Neuronal stem cell (in vitro differentiated cells): Measurements from ENCODE around the gene ATP6V1E1.

Source experiments
- DNase-seq: peaks from one replicate; pipeline ENCODE4 v3.0.0-alpha.2; 2013; ENCODE audit warnings: low spot score
- H2AFZ ChIP-seq: one replicate; pipeline ENCODE4 v1.6.1; 2013; ENCODE audit warnings: mild to moderate bottlenecking, low read length, inconsistent platforms
- H2AK5ac ChIP-seq: 2 replicates; pipeline ENCODE4 v1.6.1; 2013; ENCODE audit warnings: low read depth, mild to moderate bottlenecking, inconsistent platforms, low read length, moderate library complexity, mixed read lengths
- H2BK120ac ChIP-seq: 2 replicates; pipeline ENCODE4 v1.6.1; 2013; ENCODE audit warnings: low read depth, mild to moderate bottlenecking, inconsistent platforms, low read length, moderate library complexity, mixed read lengths
- H2BK12ac ChIP-seq: one replicate; pipeline ENCODE4 v1.6.1; 2013; ENCODE audit warnings: low read length, inconsistent platforms
- H2BK15ac ChIP-seq: 2 replicates; pipeline ENCODE4 v1.6.1; 2013; ENCODE audit warnings: mild to moderate bottlenecking, low read length, inconsistent platforms, mixed read lengths
- H2BK5ac ChIP-seq: one replicate; pipeline ENCODE4 v1.6.1; 2013; ENCODE audit warnings: inconsistent platforms, mild to moderate bottlenecking, low read length, moderate library complexity
- H3K14ac ChIP-seq: one replicate; pipeline ENCODE4 v1.6.1; 2013; ENCODE audit warnings: low read length, inconsistent platforms
- H3K18ac ChIP-seq: 2 replicates; pipeline ENCODE4 v1.6.1; 2013; ENCODE audit warnings: low read length, inconsistent platforms
- H3K23ac ChIP-seq: 2 replicates; pipeline ENCODE4 v1.6.1; 2013; ENCODE audit warnings: low read depth, mild to moderate bottlenecking, mixed read lengths, low read length, inconsistent platforms; ENCODE audit not compliant: poor library complexity
- H3K27ac ChIP-seq: replicated peaks from 3 replicates; pipeline ENCODE4 v1.5.1; 2013; ENCODE audit warnings: low read length, inconsistent platforms
- H3K27me3 ChIP-seq, 3 experiments: 2 replicates each; pipeline ENCODE4 v1.6.1; 2013; ENCODE audit warnings: low read length in 3 of 3, mild to moderate bottlenecking in 2 of 3, inconsistent platforms in 1 of 3, low read depth in 1 of 3, mixed read lengths in 1 of 3, moderate library complexity in 1 of 3; ENCODE audit not compliant: control insufficient read depth in 3 of 3, insufficient read depth in 3 of 3
- H3K36me3 ChIP-seq, 2 donors: replicated peaks in 1 of 2; 2 replicates each; pipeline ENCODE4 v1.6.1; 2013; ENCODE audit warnings: low read length in 2 of 2; ENCODE audit not compliant: control insufficient read depth in 2 of 2, insufficient read depth in 2 of 2
- H3K4ac ChIP-seq: 2 replicates; pipeline ENCODE4 v1.6.1; 2013; ENCODE audit warnings: inconsistent platforms, mild to moderate bottlenecking, low read length, moderate library complexity
- H3K4me1 ChIP-seq, 2 donors: 1 replicate in 1 of 2; 2 replicates in 1 of 2; pipeline ENCODE4 v1.6.1; 2013; ENCODE audit warnings: low read length in 2 of 2, low read depth in 1 of 2; ENCODE audit not compliant: control insufficient read depth in 2 of 2, insufficient read depth in 1 of 2
- H3K4me2 ChIP-seq: one replicate; pipeline ENCODE4 v1.6.1; 2013; ENCODE audit warnings: mild to moderate bottlenecking, low read length, inconsistent platforms; ENCODE audit not compliant: insufficient read depth, poor library complexity, severe bottlenecking
- H3K4me3 ChIP-seq, 2 donors: 2 replicates each; pipeline ENCODE4 v1.5.1; 2013; ENCODE audit warnings: low read length in 2 of 2, mild to moderate bottlenecking in 2 of 2, inconsistent platforms in 1 of 2, moderate library complexity in 1 of 2
- H3K79me1 ChIP-seq: one replicate; pipeline ENCODE4 v1.6.1; 2013; ENCODE audit warnings: low read depth, mild to moderate bottlenecking, inconsistent platforms, low read length, moderate library complexity
- H3K9ac ChIP-seq: one replicate; pipeline ENCODE4 v1.6.1; 2013; ENCODE audit warnings: mild to moderate bottlenecking, low read depth, low read length, inconsistent platforms; ENCODE audit not compliant: poor library complexity
- H3K9me3 ChIP-seq, 2 donors: replicated peaks in 1 of 2; 2 replicates each; pipeline versions ENCODE3 to v1.6.1; 2013; ENCODE audit warnings: low read length in 2 of 2, mild to moderate bottlenecking in 2 of 2, inconsistent platforms in 1 of 2, low read depth in 1 of 2, mixed read lengths in 1 of 2, moderate library complexity in 1 of 2; ENCODE audit not compliant: control insufficient read depth in 2 of 2, insufficient read depth in 1 of 2
- H4K8ac ChIP-seq: one replicate; pipeline ENCODE4 v1.6.1; 2013; ENCODE audit warnings: low read depth, mild to moderate bottlenecking, inconsistent platforms, low read length, moderate library complexity
- H4K91ac ChIP-seq: one replicate; pipeline ENCODE4 v1.6.1; 2013; ENCODE audit warnings: low read length, low read depth, mild to moderate bottlenecking, inconsistent platforms; ENCODE audit not compliant: poor library complexity
- WGBS, 2 donors: extraction: QIAGEN DNeasy Blood & Tissue Kit; methylation state at CpG; one replicate each; pipeline ENCODE4 v1.1.7; 2013; ENCODE audit warnings: missing lambda C conversion rate in 2 of 2, mixed read lengths in 1 of 2; ENCODE audit not compliant: insufficient read length in 2 of 2, insufficient replicate concordance in 1 of 2; ENCODE audit errors: extremely low coverage in 2 of 2; 5-methylcytosine and 5-hydroxymethylcytosine counted together

The ATP6V1E1 gene

GRCh38 chr22:17629641-17630040 is 1.1 kb upstream of the ATP6V1E1 start:
- no peak overlapping the region for H2BK15ac ChIP-seq
- H3K9me3 ChIP-seq: no peaks in the 10 kb centered on the region
- no peak overlapping the region for H3K18ac ChIP-seq
- H4K91ac ChIP-seq: no peak overlapping the region
- H3K27ac ChIP-seq: no peak overlapping the region
- H3K14ac ChIP-seq: no peak overlapping the region
- no peak overlapping the region for H2BK12ac ChIP-seq
- no peak overlapping the region for H2BK5ac ChIP-seq
- no peak overlapping the region for H3K9ac ChIP-seq
- peaks cover 0 to 2% of the 10 kb centered on the region in 2 donors for H3K4me1 ChIP-seq
- DNase-seq: no peak
- H2AFZ ChIP-seq: no peak overlapping the region
- no peaks in the 10 kb centered on the region for H3K27me3 ChIP-seq
- no peak overlapping the region for H4K8ac ChIP-seq
- H3K79me1 ChIP-seq: peaks cover 9% of the 10 kb centered on the region
- H3K4ac ChIP-seq: no peak overlapping the region
- H3K4me3 ChIP-seq: peak overlapping the region in 1 of 2 donors; percentile 92
- no peak overlapping the region for H2AK5ac ChIP-seq
- WGBS, 2 donors: no CpG with 5 or more reads among the region's 7 CpGs
- H2BK120ac ChIP-seq: no peak overlapping the region
- H3K36me3 ChIP-seq: peaks cover 0 to 6% of the 10 kb centered on the region in 2 donors
- no peak overlapping the region for H3K23ac ChIP-seq
- no peak overlapping the region for H3K4me2 ChIP-seq

- H3K23ac ChIP-seq: no peak overlapping the region
- no peak overlapping the region for H2BK15ac ChIP-seq
- H3K9me3 ChIP-seq: no peaks in the 10 kb centered on the region
- no peak overlapping the region for H2BK5ac ChIP-seq
- H3K36me3 ChIP-seq: peaks cover 0 to 10% of the 10 kb centered on the region in 2 donors
- peak overlapping the region; percentile 89 for H2AFZ ChIP-seq
- no CpG with 5 or more reads among the region's 1 CpG for WGBS, 2 donors
- no peak overlapping the region for H2BK120ac ChIP-seq
- H3K18ac ChIP-seq: no peak overlapping the region
- H3K27ac ChIP-seq: peak overlapping the region; percentile 84
- no peak overlapping the region for H3K9ac ChIP-seq
- H3K4me3 ChIP-seq: peak overlapping the region; percentile 84 to 92
- no peak for DNase-seq
- H3K79me1 ChIP-seq: peaks cover 9% of the 10 kb centered on the region
- no peak overlapping the region for H2AK5ac ChIP-seq
- no peak overlapping the region for H3K14ac ChIP-seq
- H4K8ac ChIP-seq: no peak overlapping the region
- no peak overlapping the region for H3K4me2 ChIP-seq
- H3K4me1 ChIP-seq: peaks cover 0 to 2% of the 10 kb centered on the region in 2 donors
- no peak overlapping the region for H3K4ac ChIP-seq
- no peak overlapping the region for H2BK12ac ChIP-seq
- no peak overlapping the region for H4K91ac ChIP-seq
- no peaks in the 10 kb centered on the region for H3K27me3 ChIP-seq
Measured at GRCh38 chr22:17629173-17629489, 582 bp upstream of the ATP6V1E1 start.

GRCh38 chr22:17627961-17628405 is 566 bp downstream of the ATP6V1E1 start:
- Histone ChIP-seq H3K4me1 (peaks cover 0 to 2% of the 10 kb centered on the region in 2 donors), H2BK120ac (no peak overlapping the region), H3K4ac (peak overlapping the region; percentile 10), H3K9me3 (no peaks in the 10 kb centered on the region), H3K9ac (peak overlapping the region; percentile 92), H2BK5ac (no peak overlapping the region), H3K4me2 (peak overlapping the region; percentile 85), H3K18ac (peak overlapping the region; percentile 92), H2AK5ac (no peak overlapping the region), H3K79me1 (peaks cover 9% of the 10 kb centered on the region), H4K8ac (peak overlapping the region; percentile 29), H2BK15ac (no peak overlapping the region), H3K27ac (no peak overlapping the region), H3K27me3 (no peaks in the 10 kb centered on the region), H3K4me3 (peak overlapping the region; percentile 92 to 95), H4K91ac (no peak overlapping the region), H2BK12ac (no peak overlapping the region), H3K23ac (peak overlapping the region; percentile 73), H3K36me3 (peaks cover 0 to 21% of the 10 kb centered on the region in 2 donors), H3K14ac (no peak overlapping the region), H2AFZ (peak overlapping the region; percentile 89)
- no peak for DNase-seq
- WGBS, 2 donors: no CpG with 5 or more reads among the region's 24 CpGs

GRCh38 chr22:17613280-17613679 is 15.3 kb downstream of the ATP6V1E1 start:
- H3K9ac ChIP-seq: no peak overlapping the region
- no peak overlapping the region for H3K18ac ChIP-seq
- no peak overlapping the region for H2AFZ ChIP-seq
- H3K9me3 ChIP-seq: no peaks in the 10 kb centered on the region
- no peak overlapping the region for H3K4me2 ChIP-seq
- no peaks in the 10 kb centered on the region for H3K79me1 ChIP-seq
- no peak overlapping the region for H3K4ac ChIP-seq
- peaks cover 6 to 68% of the 10 kb centered on the region in 2 donors for H3K36me3 ChIP-seq
- no peak overlapping the region for H4K91ac ChIP-seq
- H2BK120ac ChIP-seq: no peak overlapping the region
- no peak overlapping the region for H3K27ac ChIP-seq
- no CpG with 5 or more reads among the region's 7 CpGs for WGBS, 2 donors
- no peak overlapping the region for H2BK15ac ChIP-seq
- no peak overlapping the region for H2BK5ac ChIP-seq
- no peak overlapping the region for H2BK12ac ChIP-seq
- DNase-seq: no peak
- no peaks in the 10 kb centered on the region for H3K27me3 ChIP-seq
- no peak overlapping the region for H3K14ac ChIP-seq
- H3K4me3 ChIP-seq: no peak overlapping the region
- no peaks in the 10 kb centered on the region for H3K4me1 ChIP-seq
- H2AK5ac ChIP-seq: no peak overlapping the region
- no peak overlapping the region for H4K8ac ChIP-seq
- no peak overlapping the region for H3K23ac ChIP-seq
